NT2/D1 (cell line): ENCODE measurements around the gene DENND1C.

Experiments
- DNase-seq: peaks from one replicate; pipeline ENCODE4 v3.0.0-alpha.2; 2011; ENCODE audit warnings: low read depth, low spot score
- H3K27me3 ChIP-seq: 2 replicates; pipeline ENCODE4 v1.6.0; 2011; ENCODE audit warnings: mild to moderate bottlenecking; ENCODE audit not compliant: insufficient read length, insufficient read depth
- H3K36me3 ChIP-seq: 2 replicates; pipeline ENCODE4 v1.6.1; 2011; ENCODE audit warnings: mild to moderate bottlenecking, low read length, mixed read lengths; ENCODE audit not compliant: insufficient read depth, insufficient read length
- H3K4me1 ChIP-seq: 2 replicates; pipeline ENCODE4 v1.5.1; 2011; ENCODE audit not compliant: insufficient read depth, insufficient read length
- H3K4me3 ChIP-seq: 2 replicates; pipeline ENCODE4 v1.5.1; 2011; ENCODE audit warnings: low read depth; ENCODE audit not compliant: insufficient read length
- H3K9ac ChIP-seq: 2 replicates; pipeline ENCODE4 v1.6.0; 2011; ENCODE audit warnings: low read depth; ENCODE audit not compliant: insufficient read length
- H3K9me3 ChIP-seq: 2 replicates; pipeline ENCODE4 v1.5.1; 2011; ENCODE audit warnings: mild to moderate bottlenecking, low read length; ENCODE audit not compliant: insufficient read depth
- SUZ12 ChIP-seq: IDR thresholded peaks from 2 replicates; pipeline ENCODE4 v1.6.1; 2011; ENCODE audit not compliant: insufficient read length, insufficient read depth; ENCODE audit errors: extremely low read depth
- YY1 ChIP-seq: IDR thresholded peaks from 2 replicates; pipeline ENCODE4 v1.6.1; 2011; ENCODE audit not compliant: insufficient read length, insufficient read depth
- ZNF274 ChIP-seq: IDR thresholded peaks from 2 replicates; pipeline ENCODE4 v1.6.1; 2011; ENCODE audit warnings: mild to moderate bottlenecking, low read depth, low read length

DENND1C gene

GRCh38 chr19:6424195-6424938 lies 57.2 kb downstream of the DENND1C start, which contains the start of gene KHSRP:
TSS of gene KHSRP (minus strand) at chr19:6424811. CDS start at chr19:6424701, 110 bp downstream.
- TF ChIP-seq SUZ12 (no peak), ZNF274 (no peak), YY1 (no peak)
- no peak for DNase-seq

GRCh38 chr19:6423499-6424194 lies 57.9 kb downstream of the DENND1C start:
- H3K4me1 ChIP-seq: peaks cover 23% of the 10 kb centered on the region
- H3K36me3 ChIP-seq: peaks cover 48% of the 10 kb centered on the region
- peaks cover 10% of the 10 kb centered on the region; the same call in 1 of the 2 replicates for H3K9me3 ChIP-seq
- peak overlapping the region; percentile 74 for H3K4me3 ChIP-seq
- peak overlapping the region; percentile 80 for H3K9ac ChIP-seq
- no peaks in the 10 kb centered on the region for H3K27me3 ChIP-seq
- peak; percentile 38 for DNase-seq
- TF ChIP-seq SUZ12 (no peak), YY1 (no peak)

More at GRCh38 chr19:6424195-6424938, 57.2 kb downstream of the DENND1C start, which contains the start of gene KHSRP:
- Histone ChIP-seq H3K4me3 (peak within 1 kb of the TSS; percentile 74), H3K4me1 (peaks cover 23% of the 10 kb centered on the region), H3K27me3 (no peaks in the 10 kb centered on the region), H3K36me3 (peaks cover 41% of the 10 kb centered on the region), H3K9ac (peak within 1 kb of the TSS; percentile 80), H3K9me3 (peaks cover 10% of the 10 kb centered on the region; the same call in 1 of the 2 replicates)

- TF ChIP-seq YY1: no peak
- no peak for TF ChIP-seq ZNF274
- TF ChIP-seq SUZ12: no peak
- no peak for DNase-seq
- Histone ChIP-seq H3K4me3 (no peak overlapping the region), H3K9ac (peak overlapping the region; percentile 53), H3K9me3 (peaks cover 10% of the 10 kb centered on the region; the same call in 1 of the 2 replicates), H3K27me3 (no peaks in the 10 kb centered on the region), H3K4me1 (peaks cover 29% of the 10 kb centered on the region), H3K36me3 (peaks cover 71% of the 10 kb centered on the region)
Measured at GRCh38 chr19:6421075-6422014, 60.2 kb downstream of the DENND1C start.

GRCh38 chr19:6418562-6418932 lies 63.0 kb downstream of the DENND1C start:
- no peaks in the 10 kb centered on the region for H3K9me3 ChIP-seq
- H3K27me3 ChIP-seq: no peaks in the 10 kb centered on the region
- H3K4me1 ChIP-seq: peaks cover 30% of the 10 kb centered on the region
- no peak for DNase-seq
- H3K4me3 ChIP-seq: no peak overlapping the region
- TF ChIP-seq SUZ12: no peak
- no peak for TF ChIP-seq ZNF274
- TF ChIP-seq YY1: no peak
- no peak overlapping the region for H3K9ac ChIP-seq
- peaks cover 96% of the 10 kb centered on the region for H3K36me3 ChIP-seq

GRCh38 chr19:6417713-6418561 lies 63.6 kb downstream of the DENND1C start:
- no peaks in the 10 kb centered on the region for H3K27me3 ChIP-seq
- no peaks in the 10 kb centered on the region for H3K9me3 ChIP-seq
- no peak overlapping the region for H3K9ac ChIP-seq
- peaks cover 30% of the 10 kb centered on the region for H3K4me1 ChIP-seq
- peaks cover 96% of the 10 kb centered on the region for H3K36me3 ChIP-seq
- no peak for TF ChIP-seq YY1
- no peak for TF ChIP-seq SUZ12
- TF ChIP-seq ZNF274: no peak
- DNase-seq: no peak
- H3K4me3 ChIP-seq: no peak overlapping the region
